Measurements from ENCODE around the gene ETS2. TPM values are rescaled to one million over a fixed set of nuclear protein-coding genes. Genes with fewer than 3 reads are reported as not detected.

The ETS2 gene
- total RNA-seq, 2 experiments from 2014 or later = 28.1 to 29.7 TPM

- Mint-ChIP-seq H3K27me3 (peaks cover 3% of the 10 kb centered on the region), H3K4me3 (no peak overlapping the region), H3K9me3 (no peaks in the 10 kb centered on the region), H3K36me3 (ENCODE audit: low read depth) (no peaks in the 10 kb centered on the region), H3K4me1 (ENCODE audit: low read depth) (no peaks in the 10 kb centered on the region), H3K27ac (no peak overlapping the region)
- ATAC-seq (no peak), DNase-seq (no peak)
- intact Hi-C loops (cut with micrococcal nuclease) = no loop called here
- CTCF ChIA-PET = interaction anchor here (1.1 to 1.3 kb wide), 3 partner anchors 13 to 286 kb away, joined by 3 read pairs; no protein-coding TSS in a partner anchor
- POLR2A ChIA-PET = no interaction called here
- TF ChIP-seq CTCF (IDR thresholded peaks at IDR 0.05) = no peak
Measured at GRCh38 chr21:38852278-38852677, 46.5 kb downstream of the ETS2 start.

- ATAC-seq (no peak), DNase-seq (no peak)
- Mint-ChIP-seq H3K27ac (no peak overlapping the region), H3K36me3 (ENCODE audit: low read depth) (no peaks in the 10 kb centered on the region), H3K27me3 (peaks cover 3% of the 10 kb centered on the region), H3K9me3 (no peaks in the 10 kb centered on the region), H3K4me3 (no peak overlapping the region), H3K4me1 (ENCODE audit: low read depth) (no peaks in the 10 kb centered on the region)
- CTCF ChIA-PET = interaction anchor here (1.1 to 1.3 kb wide), 3 partner anchors 13 to 285 kb away, joined by 3 read pairs; no protein-coding TSS in a partner anchor
- intact Hi-C loops (cut with micrococcal nuclease) = no loop called here
- POLR2A ChIA-PET = no interaction called here
- no peak for TF ChIP-seq CTCF (IDR thresholded peaks at IDR 0.05)
Measured at GRCh38 chr21:38852708-38853107, 47.0 kb downstream of the ETS2 start.

- POLR2A ChIA-PET = no interaction called here
- Mint-ChIP-seq H3K4me1 (ENCODE audit: low read depth) (no peaks in the 10 kb centered on the region), H3K27me3 (peaks cover 3% of the 10 kb centered on the region), H3K9me3 (no peaks in the 10 kb centered on the region), H3K4me3 (no peak overlapping the region), H3K36me3 (ENCODE audit: low read depth) (no peaks in the 10 kb centered on the region), H3K27ac (no peak overlapping the region)
- intact Hi-C loops (cut with micrococcal nuclease) = no loop called here
- ATAC-seq = no peak
- CTCF ChIA-PET = interaction anchor here (1.1 to 1.3 kb wide), 3 partner anchors 12 to 285 kb away, joined by 3 read pairs; no protein-coding TSS in a partner anchor
- no peak for TF ChIP-seq CTCF (IDR thresholded peaks at IDR 0.05)
- DNase-seq = no peak
Measured at GRCh38 chr21:38853421-38853919, 47.7 kb downstream of the ETS2 start.

GRCh38 chr21:38857152-38857825 is 51.6 kb downstream of the ETS2 start:
- no peak overlapping the region for H3K4me3 Mint-ChIP-seq
- POLR2A ChIA-PET = no interaction called here

More at GRCh38 chr21:38857152-38857825, 51.6 kb downstream of the ETS2 start:
- H3K27me3 Mint-ChIP-seq = peaks cover 3% of the 10 kb centered on the region
- CTCF ChIA-PET = no interaction called here
- H3K4me1 Mint-ChIP-seq (ENCODE audit: low read depth) = peaks cover 4% of the 10 kb centered on the region
- H3K27ac Mint-ChIP-seq = no peak overlapping the region
- intact Hi-C loops (cut with micrococcal nuclease) = no loop called here
- DNase-seq (no peak), ATAC-seq (no peak)
- no peaks in the 10 kb centered on the region for H3K9me3 Mint-ChIP-seq
- H3K36me3 Mint-ChIP-seq (ENCODE audit: low read depth) = no peaks in the 10 kb centered on the region
- no peak for TF ChIP-seq CTCF (IDR thresholded peaks at IDR 0.05)

Data from activated CD8-positive, alpha-beta T cell treated with anti-CD3 and anti-CD28 coated beads for 36 hours (primary cell).